Panc1 (cell line): ENCODE results near the gene NAT10. TPM values are rescaled to one million over a fixed set of nuclear protein-coding genes. Genes with fewer than 3 reads are reported as not detected.

Experiments used
- ATAC-seq: fragments of 200-7000 bp; cut with Tn5 transposase; 2 replicates; pipeline ENCODE4 v1.9.1; 2020; ENCODE audit warnings: mild to moderate bottlenecking, moderate library complexity
- BruUV-seq: library from RNA; stranded (reverse); fragments of 400-500 nt; replicated peaks from 2 replicates; lab custom pipeline; 2021; lab: Mats Ljungman, UMichigan
- CTCF ChIA-PET: fragments of 300-600 bp; sonication (Branson Sonifier 250); formaldehyde crosslinking; loops from one replicate; lab custom pipeline; 2022; ENCODE audit warnings: antibody characterized with exemption; lab: Charles Lee
- POLR2A ChIA-PET: fragments of 300-600 bp; sonication (Branson Sonifier 250); formaldehyde crosslinking; loops from one replicate; lab custom pipeline; 2022; ENCODE audit warnings: antibody characterized with exemption; lab: Charles Lee
- DNase-seq: peaks from one replicate; pipeline ENCODE4 v3.0.0-alpha.2; 2010; ENCODE audit warnings: low read depth, low spot score
- H3K27ac ChIP-seq: 2 replicates; pipeline ENCODE4 v1.5.1; 2011; ENCODE audit warnings: mild to moderate bottlenecking, low read length, inconsistent platforms
- H3K27me3 ChIP-seq: fragments of 200-500 bp; sonication (Bioruptor generic); 2 replicates; pipeline ENCODE4 v1.6.0; 2014; ENCODE audit warnings: low read length, inconsistent platforms; ENCODE audit not compliant: control insufficient read depth, insufficient read depth
- H3K36me3 ChIP-seq: fragments of 200-500 bp; sonication (Bioruptor generic); 2 replicates; pipeline ENCODE4 v1.5.1; 2014; ENCODE audit warnings: inconsistent platforms, mild to moderate bottlenecking, low read length, moderate library complexity; ENCODE audit not compliant: control insufficient read depth, insufficient read depth
- H3K4me1 ChIP-seq: 2 replicates; pipeline ENCODE4 v1.5.1; 2011; ENCODE audit warnings: inconsistent platforms, mild to moderate bottlenecking, low read length, moderate library complexity; ENCODE audit not compliant: control insufficient read depth, insufficient read depth
- H3K4me3 ChIP-seq, 2 experiments: 2 replicates each; pipeline ENCODE4 v1.5.1; 2011 to 2012; ENCODE audit warnings: low read depth in 2 of 2, low read length in 2 of 2, mild to moderate bottlenecking in 2 of 2, inconsistent platforms in 1 of 2, moderate library complexity in 1 of 2
- H3K9me3 ChIP-seq: fragments of 200-500 bp; sonication (Bioruptor generic); 2 replicates; pipeline ENCODE4 v1.5.1; 2014; ENCODE audit warnings: low read depth, mild to moderate bottlenecking, inconsistent platforms, low read length, moderate library complexity; ENCODE audit not compliant: control insufficient read depth, insufficient read depth
- POLR2AphosphoS5 ChIP-seq: IDR thresholded peaks from 2 replicates; pipeline ENCODE4 v1.6.1; 2012; ENCODE audit warnings: mild to moderate bottlenecking, low read depth, low read length, moderate library complexity
- SIN3A ChIP-seq: IDR thresholded peaks from 2 replicates; pipeline ENCODE4 v1.6.1; 2012; ENCODE audit warnings: low read depth, mild to moderate bottlenecking, low read length, moderate library complexity, borderline replicate concordance; ENCODE audit not compliant: insufficient read depth
- TCF7L2 ChIP-seq: IDR thresholded peaks from 2 replicates; pipeline ENCODE4 v1.6.1; 2011; ENCODE audit warnings: mild to moderate bottlenecking, low read depth, low read length, inconsistent platforms
- in situ Hi-C: cut with HindIII; loops from 2 replicates; pipeline ENCODE4 v1.10.0; 2016; ENCODE audit warnings: low sequenced_read_pairs, low pct_unique_long_range_greater_than_20kb
- intact Hi-C: fragments of 100-400 bp; cut with micrococcal nuclease; formaldehyde crosslinking; loops from one replicate; pipeline ENCODE4 v1.10.0; 2022; ENCODE audit not compliant: unreplicated experiment
- total RNA-seq: library from RNA; stranded (reverse); gene quantifications from one replicate; pipeline ENCODE4 v1.2.1, GENCODE V29; 2021; ENCODE audit not compliant: unreplicated experiment
- TF ChIP-seq, protein P1 (sequence below), 2 experiments: IDR thresholded peaks; 2 replicates each; pipeline ENCODE4 v1.6.1; 2011 to 2012; ENCODE audit warnings: low read depth in 2 of 2, control low read depth in 1 of 2, low read length in 1 of 2, mild to moderate bottlenecking in 1 of 2, moderate library complexity in 1 of 2; ENCODE audit not compliant: insufficient read depth in 1 of 2
- TF ChIP-seq, protein P2 (sequence below): fragments of 450-650 bp; IDR thresholded peaks from 2 replicates; pipeline ENCODE4 v1.5.1; 2017; ENCODE audit warnings: mild to moderate bottlenecking

The NAT10 gene
- total RNA-seq, 1 experiment from 2014 or later, result 64.9 TPM

DNA sequence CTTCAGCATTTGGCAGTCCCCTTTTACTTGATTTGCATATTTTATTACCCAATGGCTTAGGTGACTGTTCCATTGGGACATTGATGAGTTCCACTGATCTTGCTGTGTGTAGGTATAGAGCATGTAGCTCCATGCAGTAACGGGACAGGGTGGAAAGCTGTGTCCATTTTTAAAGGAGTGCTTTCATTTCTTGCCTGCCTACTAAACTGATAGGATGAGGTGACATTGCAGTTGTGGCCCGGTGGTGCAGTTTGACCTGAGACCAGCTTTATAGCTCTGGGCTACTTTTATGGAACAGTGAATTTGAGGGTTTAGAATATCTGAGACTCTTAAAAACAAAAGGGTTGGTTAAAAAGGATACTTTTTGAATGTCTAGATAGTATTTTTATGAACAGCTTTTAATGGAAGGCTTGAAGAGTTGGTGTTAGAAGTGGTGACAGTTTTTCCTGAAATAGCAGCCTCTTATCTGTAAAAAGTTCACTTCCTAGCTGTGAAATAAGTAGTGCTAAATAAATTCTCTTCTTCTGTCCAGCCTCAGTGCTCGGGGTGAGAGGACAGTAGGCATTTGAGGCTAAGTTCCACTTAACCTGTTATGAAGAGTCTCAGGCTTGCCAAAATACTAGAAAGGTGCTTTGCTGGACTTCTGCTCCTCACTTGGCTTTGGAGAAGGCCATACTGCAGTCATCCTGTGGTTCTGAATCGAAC, 27.0 kb downstream of the NAT10 start:
- ChIA-PET POLR2A (no interaction called here), CTCF (no interaction called here)
- Histone ChIP-seq H3K36me3 (peaks cover 40% of the 10 kb centered on the region), H3K9me3 (no peaks in the 10 kb centered on the region), H3K4me3 (no peak overlapping the region), H3K27ac (no peak overlapping the region), H3K4me1 (no peaks in the 10 kb centered on the region), H3K27me3 (no peaks in the 10 kb centered on the region)
- TF ChIP-seq, protein P1, sequence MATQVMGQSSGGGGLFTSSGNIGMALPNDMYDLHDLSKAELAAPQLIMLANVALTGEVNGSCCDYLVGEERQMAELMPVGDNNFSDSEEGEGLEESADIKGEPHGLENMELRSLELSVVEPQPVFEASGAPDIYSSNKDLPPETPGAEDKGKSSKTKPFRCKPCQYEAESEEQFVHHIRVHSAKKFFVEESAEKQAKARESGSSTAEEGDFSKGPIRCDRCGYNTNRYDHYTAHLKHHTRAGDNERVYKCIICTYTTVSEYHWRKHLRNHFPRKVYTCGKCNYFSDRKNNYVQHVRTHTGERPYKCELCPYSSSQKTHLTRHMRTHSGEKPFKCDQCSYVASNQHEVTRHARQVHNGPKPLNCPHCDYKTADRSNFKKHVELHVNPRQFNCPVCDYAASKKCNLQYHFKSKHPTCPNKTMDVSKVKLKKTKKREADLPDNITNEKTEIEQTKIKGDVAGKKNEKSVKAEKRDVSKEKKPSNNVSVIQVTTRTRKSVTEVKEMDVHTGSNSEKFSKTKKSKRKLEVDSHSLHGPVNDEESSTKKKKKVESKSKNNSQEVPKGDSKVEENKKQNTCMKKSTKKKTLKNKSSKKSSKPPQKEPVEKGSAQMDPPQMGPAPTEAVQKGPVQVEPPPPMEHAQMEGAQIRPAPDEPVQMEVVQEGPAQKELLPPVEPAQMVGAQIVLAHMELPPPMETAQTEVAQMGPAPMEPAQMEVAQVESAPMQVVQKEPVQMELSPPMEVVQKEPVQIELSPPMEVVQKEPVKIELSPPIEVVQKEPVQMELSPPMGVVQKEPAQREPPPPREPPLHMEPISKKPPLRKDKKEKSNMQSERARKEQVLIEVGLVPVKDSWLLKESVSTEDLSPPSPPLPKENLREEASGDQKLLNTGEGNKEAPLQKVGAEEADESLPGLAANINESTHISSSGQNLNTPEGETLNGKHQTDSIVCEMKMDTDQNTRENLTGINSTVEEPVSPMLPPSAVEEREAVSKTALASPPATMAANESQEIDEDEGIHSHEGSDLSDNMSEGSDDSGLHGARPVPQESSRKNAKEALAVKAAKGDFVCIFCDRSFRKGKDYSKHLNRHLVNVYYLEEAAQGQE (IDR thresholded peaks at IDR 0.05; ENCODE audit: insufficient read depth in 1 of 2, low read depth in 2 of 2, low read length in 1 of 2), result no peak
- TF ChIP-seq POLR2AphosphoS5, result no peak
- TF ChIP-seq, protein P2, sequence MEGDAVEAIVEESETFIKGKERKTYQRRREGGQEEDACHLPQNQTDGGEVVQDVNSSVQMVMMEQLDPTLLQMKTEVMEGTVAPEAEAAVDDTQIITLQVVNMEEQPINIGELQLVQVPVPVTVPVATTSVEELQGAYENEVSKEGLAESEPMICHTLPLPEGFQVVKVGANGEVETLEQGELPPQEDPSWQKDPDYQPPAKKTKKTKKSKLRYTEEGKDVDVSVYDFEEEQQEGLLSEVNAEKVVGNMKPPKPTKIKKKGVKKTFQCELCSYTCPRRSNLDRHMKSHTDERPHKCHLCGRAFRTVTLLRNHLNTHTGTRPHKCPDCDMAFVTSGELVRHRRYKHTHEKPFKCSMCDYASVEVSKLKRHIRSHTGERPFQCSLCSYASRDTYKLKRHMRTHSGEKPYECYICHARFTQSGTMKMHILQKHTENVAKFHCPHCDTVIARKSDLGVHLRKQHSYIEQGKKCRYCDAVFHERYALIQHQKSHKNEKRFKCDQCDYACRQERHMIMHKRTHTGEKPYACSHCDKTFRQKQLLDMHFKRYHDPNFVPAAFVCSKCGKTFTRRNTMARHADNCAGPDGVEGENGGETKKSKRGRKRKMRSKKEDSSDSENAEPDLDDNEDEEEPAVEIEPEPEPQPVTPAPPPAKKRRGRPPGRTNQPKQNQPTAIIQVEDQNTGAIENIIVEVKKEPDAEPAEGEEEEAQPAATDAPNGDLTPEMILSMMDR, result no peak
- TF ChIP-seq TCF7L2, result no peak
- no peak for TF ChIP-seq SIN3A
- no peak for DNase-seq
- intact Hi-C loops, result no loop called here
- in situ Hi-C loops, result no loop called here
- BruUV-seq, result no TSS peak
- ATAC-seq, result no peak

DNA sequence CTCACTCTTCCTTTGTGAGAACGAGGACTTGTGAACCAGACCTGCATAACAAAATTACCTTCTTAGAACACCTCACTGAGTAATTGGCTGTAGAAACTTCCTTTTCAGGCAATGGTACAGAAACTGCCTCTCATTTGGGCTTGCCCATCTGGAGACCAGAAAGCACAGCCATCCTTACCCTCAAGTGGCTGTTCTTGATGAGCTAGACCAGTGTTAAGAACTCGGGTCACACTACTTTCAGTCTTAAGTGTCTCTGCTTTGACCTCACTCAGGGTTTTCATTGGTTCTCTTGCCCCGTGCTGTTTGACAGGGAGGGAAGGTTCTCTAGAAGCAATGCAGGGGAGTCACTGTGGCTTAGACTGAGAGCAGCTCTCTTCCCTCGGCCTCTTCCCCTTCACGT, 29.3 kb downstream of the NAT10 start:
- Histone ChIP-seq H3K27ac (no peak overlapping the region), H3K27me3 (no peaks in the 10 kb centered on the region), H3K36me3 (peaks cover 34% of the 10 kb centered on the region), H3K4me1 (no peaks in the 10 kb centered on the region), H3K9me3 (no peaks in the 10 kb centered on the region), H3K4me3 (no peak overlapping the region)
- POLR2A ChIA-PET, result interaction anchor here (0.6 kb wide), 1 partner anchor 16 kb away, joined by 3 read pairs; no protein-coding TSS in a partner anchor
- intact Hi-C loops (no loop called here), in situ Hi-C loops (no loop called here)
- ATAC-seq (no peak), DNase-seq (no peak)
- no TSS peak for BruUV-seq
- CTCF ChIA-PET, result no interaction called here
- TF ChIP-seq TCF7L2 (no peak), SIN3A (no peak)
- TF ChIP-seq, protein P2, result no peak
